Parathyroid adenoma (tissue), 2 donors: ENCODE measurements around the gene LARGE1.

Source experiments
- H2AFZ ChIP-seq: fragments of 300-600 bp; sonication (generic); one replicate; pipeline ENCODE4 v1.7.0; 2017; ENCODE audit warnings: antibody characterized with exemption, mild to moderate bottlenecking
- H3K27ac ChIP-seq: fragments of 300-600 bp; sonication (generic); one replicate; pipeline ENCODE4 v1.7.0; 2017
- H3K27me3 ChIP-seq: fragments of 300-600 bp; sonication (generic); one replicate; pipeline ENCODE4 v1.7.0; 2017; ENCODE audit warnings: low read length; ENCODE audit not compliant: control insufficient read depth, insufficient read depth
- H3K36me3 ChIP-seq: fragments of 300-600 bp; sonication (generic); one replicate; pipeline ENCODE4 v1.7.0; 2017; ENCODE audit warnings: low read length; ENCODE audit not compliant: control insufficient read depth, insufficient read depth
- H3K4me1 ChIP-seq: fragments of 300-600 bp; sonication (generic); one replicate; pipeline ENCODE4 v1.7.0; 2017; ENCODE audit warnings: control low read depth
- H3K4me2 ChIP-seq: fragments of 300-600 bp; sonication (generic); one replicate; pipeline ENCODE4 v1.7.0; 2017; ENCODE audit warnings: low read length
- H3K4me3 ChIP-seq: fragments of 300-600 bp; sonication (generic); one replicate; pipeline ENCODE4 v1.7.0; 2017; ENCODE audit warnings: low read depth, low read length
- H3K79me2 ChIP-seq: fragments of 300-600 bp; sonication (generic); one replicate; pipeline ENCODE4 v1.7.0; 2017; ENCODE audit warnings: control low read depth
- H3K9ac ChIP-seq: fragments of 300-600 bp; sonication (generic); one replicate; pipeline ENCODE4 v1.7.0; 2017; ENCODE audit warnings: mild to moderate bottlenecking
- H3K9me3 ChIP-seq: fragments of 300-600 bp; sonication (generic); one replicate; pipeline ENCODE4 v1.7.0; 2017; ENCODE audit warnings: low read length; ENCODE audit not compliant: control insufficient read depth
- TF ChIP-seq, protein P1 (sequence below): fragments of 300-600 bp; sonication (generic); IDR thresholded peaks from one replicate; pipeline ENCODE4 v1.7.0; 2017; ENCODE audit warnings: antibody characterized with exemption, mild to moderate bottlenecking
- donor health status: primary hyperparathyroidism.

Gene LARGE1

DNA sequence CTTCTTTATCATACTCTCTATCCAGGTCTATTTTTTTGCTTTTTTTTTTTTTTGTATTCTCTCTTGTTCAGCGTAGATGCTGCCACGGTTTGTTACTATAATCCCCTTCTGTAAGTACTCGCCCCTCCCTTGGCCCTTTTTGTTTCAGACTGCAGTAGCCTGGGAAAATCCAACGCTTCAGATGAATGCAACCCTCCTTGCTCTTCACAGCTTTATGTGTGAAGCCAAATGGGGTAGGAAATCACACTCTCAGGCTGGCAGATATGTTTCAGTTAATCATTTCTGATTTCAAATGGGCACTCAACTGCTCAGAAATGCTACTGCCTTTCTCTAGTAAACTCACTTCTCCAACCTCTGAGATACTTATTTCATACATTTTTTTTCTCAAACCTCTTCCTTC, 149.1 kb downstream of the LARGE1 start:
- no peaks in the 10 kb centered on the region for H3K79me2 ChIP-seq
- H3K27me3 ChIP-seq: no peaks in the 10 kb centered on the region
- no peaks in the 10 kb centered on the region for H3K4me1 ChIP-seq
- no peaks in the 10 kb centered on the region for H3K36me3 ChIP-seq
- TF ChIP-seq, protein P1, sequence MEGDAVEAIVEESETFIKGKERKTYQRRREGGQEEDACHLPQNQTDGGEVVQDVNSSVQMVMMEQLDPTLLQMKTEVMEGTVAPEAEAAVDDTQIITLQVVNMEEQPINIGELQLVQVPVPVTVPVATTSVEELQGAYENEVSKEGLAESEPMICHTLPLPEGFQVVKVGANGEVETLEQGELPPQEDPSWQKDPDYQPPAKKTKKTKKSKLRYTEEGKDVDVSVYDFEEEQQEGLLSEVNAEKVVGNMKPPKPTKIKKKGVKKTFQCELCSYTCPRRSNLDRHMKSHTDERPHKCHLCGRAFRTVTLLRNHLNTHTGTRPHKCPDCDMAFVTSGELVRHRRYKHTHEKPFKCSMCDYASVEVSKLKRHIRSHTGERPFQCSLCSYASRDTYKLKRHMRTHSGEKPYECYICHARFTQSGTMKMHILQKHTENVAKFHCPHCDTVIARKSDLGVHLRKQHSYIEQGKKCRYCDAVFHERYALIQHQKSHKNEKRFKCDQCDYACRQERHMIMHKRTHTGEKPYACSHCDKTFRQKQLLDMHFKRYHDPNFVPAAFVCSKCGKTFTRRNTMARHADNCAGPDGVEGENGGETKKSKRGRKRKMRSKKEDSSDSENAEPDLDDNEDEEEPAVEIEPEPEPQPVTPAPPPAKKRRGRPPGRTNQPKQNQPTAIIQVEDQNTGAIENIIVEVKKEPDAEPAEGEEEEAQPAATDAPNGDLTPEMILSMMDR: no peak
- no peak overlapping the region for H2AFZ ChIP-seq
- no peak overlapping the region for H3K27ac ChIP-seq
- no peak overlapping the region for H3K9ac ChIP-seq
- no peak overlapping the region for H3K4me3 ChIP-seq
- no peaks in the 10 kb centered on the region for H3K9me3 ChIP-seq
- no peak overlapping the region for H3K4me2 ChIP-seq

GRCh38 chr22:33770723-33771122, 149.6 kb downstream of the LARGE1 start:
- Histone ChIP-seq H3K79me2 (no peaks in the 10 kb centered on the region), H3K9me3 (no peaks in the 10 kb centered on the region), H3K4me3 (no peak overlapping the region), H3K9ac (no peak overlapping the region), H3K4me1 (no peaks in the 10 kb centered on the region), H2AFZ (no peak overlapping the region), H3K36me3 (no peaks in the 10 kb centered on the region), H3K27ac (no peak overlapping the region), H3K4me2 (no peak overlapping the region), H3K27me3 (no peaks in the 10 kb centered on the region)
- TF ChIP-seq, protein P1: no peak

DNA sequence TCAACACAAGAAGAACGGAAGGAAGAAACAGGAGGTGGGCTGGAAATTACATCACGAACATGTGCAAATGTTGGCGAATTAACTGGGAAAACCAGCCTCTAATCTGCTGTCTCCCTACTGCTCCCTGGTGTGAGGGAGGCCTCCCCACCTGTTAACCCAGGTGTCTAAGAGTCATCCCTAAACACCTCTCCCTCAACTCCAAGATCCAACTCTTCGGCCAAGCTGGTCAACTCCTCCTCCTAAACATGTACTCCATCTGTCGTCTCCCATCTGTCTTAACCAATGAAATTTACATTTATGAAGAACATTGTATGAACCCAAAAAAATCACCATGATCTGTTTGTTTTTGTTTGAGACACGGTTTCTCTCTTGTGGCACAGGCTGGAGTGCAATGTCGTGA, 154.2 kb downstream of the LARGE1 start:
- no peak overlapping the region for H3K4me2 ChIP-seq
- no peaks in the 10 kb centered on the region for H3K27me3 ChIP-seq
- H3K27ac ChIP-seq: no peak overlapping the region
- TF ChIP-seq, protein P1: no peak
- H3K4me1 ChIP-seq: no peaks in the 10 kb centered on the region
- H2AFZ ChIP-seq: no peak overlapping the region
- no peak overlapping the region for H3K4me3 ChIP-seq
- H3K9me3 ChIP-seq: no peaks in the 10 kb centered on the region
- H3K9ac ChIP-seq: no peak overlapping the region
- H3K79me2 ChIP-seq: no peaks in the 10 kb centered on the region
- no peaks in the 10 kb centered on the region for H3K36me3 ChIP-seq

DNA sequence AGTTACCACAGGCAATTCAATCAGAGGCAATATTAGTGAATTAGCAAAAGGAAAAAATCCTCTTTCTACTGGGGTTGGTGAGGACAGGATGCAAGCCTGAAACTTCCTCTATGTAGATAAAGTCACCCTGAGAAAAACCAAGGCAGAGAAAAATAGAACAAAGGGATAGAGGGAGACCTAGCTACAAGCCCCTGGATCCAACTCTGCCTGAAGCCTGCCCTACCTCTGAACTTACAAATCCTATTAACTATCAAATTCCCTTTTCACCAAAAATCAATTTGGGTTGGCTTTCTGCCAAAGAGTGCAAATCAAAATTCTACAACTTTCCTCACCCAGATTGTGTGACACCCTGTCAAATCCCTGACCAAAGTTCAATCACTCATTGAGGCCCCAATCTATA, 161.3 kb downstream of the LARGE1 start:
- Histone ChIP-seq H3K4me2 (no peak overlapping the region), H2AFZ (no peak overlapping the region), H3K27me3 (no peaks in the 10 kb centered on the region), H3K36me3 (no peaks in the 10 kb centered on the region), H3K9me3 (no peaks in the 10 kb centered on the region), H3K79me2 (no peaks in the 10 kb centered on the region), H3K4me1 (no peaks in the 10 kb centered on the region), H3K4me3 (no peak overlapping the region), H3K9ac (no peak overlapping the region), H3K27ac (no peak overlapping the region)
- TF ChIP-seq, protein P1: no peak

DNA sequence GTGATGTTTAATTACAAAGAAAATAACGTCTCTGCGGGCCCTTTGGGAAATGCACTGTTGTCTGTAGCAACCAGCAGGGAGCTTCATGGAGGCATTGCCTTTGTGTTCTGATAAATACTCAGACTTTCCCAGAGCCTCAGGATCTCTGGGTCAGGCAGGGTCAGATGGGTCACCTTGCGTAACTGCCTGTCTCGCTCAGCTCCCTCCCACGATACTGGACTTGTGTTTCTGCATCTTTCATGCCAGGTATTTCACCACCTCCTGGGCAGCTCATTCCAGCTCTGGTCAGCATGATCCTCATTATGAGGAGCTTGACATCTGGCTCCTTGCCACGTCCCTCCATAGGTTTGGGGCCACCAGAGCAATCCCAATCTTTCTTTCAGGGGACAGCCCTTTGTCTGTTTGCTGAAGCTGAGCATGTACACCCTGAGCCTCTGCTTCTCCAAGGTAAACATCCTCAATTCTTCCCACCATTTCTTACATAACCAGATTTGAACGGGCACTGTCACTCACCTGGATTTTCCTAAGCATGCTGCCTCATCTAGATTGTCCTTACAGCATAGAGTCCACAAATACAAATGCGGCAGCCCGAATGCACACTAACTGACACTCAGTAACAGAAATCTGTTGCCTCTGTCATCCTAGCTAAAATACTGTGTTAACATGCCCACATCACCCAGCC, 162.3 kb downstream of the LARGE1 start:
- Histone ChIP-seq H3K27me3 (no peaks in the 10 kb centered on the region), H3K9ac (no peak overlapping the region), H3K4me3 (no peak overlapping the region), H3K4me2 (no peak overlapping the region), H3K4me1 (no peaks in the 10 kb centered on the region), H3K36me3 (no peaks in the 10 kb centered on the region), H3K9me3 (no peaks in the 10 kb centered on the region), H3K79me2 (no peaks in the 10 kb centered on the region), H3K27ac (no peak overlapping the region), H2AFZ (no peak overlapping the region)
- TF ChIP-seq, protein P1: no peak
